HG02623 (cell line): Measurements from ENCODE around the gene WSCD1.

ENCODE experiments used
- ATAC-seq: cut with Tn5 transposase; IDR thresholded peaks from one replicate; pipeline ENCODE4 v1.9.1; 2021; ENCODE audit warnings: moderate library complexity; ENCODE audit not compliant: unreplicated experiment

WSCD1 gene

DNA sequence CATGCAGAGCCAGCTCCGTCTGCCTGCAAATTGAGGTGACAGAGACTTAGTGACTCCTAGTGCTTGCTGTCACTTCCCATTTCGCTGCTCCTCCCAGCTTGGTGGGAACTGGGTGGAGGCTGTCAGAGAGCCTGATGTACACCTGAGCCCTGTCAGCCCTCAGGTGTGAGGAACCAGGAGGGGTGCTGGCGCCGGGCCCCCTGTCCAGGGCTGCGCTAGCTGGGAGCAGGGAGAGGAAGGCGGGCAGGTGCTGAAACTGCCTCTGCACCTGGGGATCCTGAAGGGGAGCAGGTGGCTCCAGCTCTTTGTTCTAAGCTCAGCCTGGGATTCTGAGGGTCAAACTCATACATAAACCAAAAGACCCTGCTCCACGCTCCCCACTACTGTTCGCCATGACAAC, 10.8 kb upstream of the WSCD1 start:
- no peak for ATAC-seq

DNA sequence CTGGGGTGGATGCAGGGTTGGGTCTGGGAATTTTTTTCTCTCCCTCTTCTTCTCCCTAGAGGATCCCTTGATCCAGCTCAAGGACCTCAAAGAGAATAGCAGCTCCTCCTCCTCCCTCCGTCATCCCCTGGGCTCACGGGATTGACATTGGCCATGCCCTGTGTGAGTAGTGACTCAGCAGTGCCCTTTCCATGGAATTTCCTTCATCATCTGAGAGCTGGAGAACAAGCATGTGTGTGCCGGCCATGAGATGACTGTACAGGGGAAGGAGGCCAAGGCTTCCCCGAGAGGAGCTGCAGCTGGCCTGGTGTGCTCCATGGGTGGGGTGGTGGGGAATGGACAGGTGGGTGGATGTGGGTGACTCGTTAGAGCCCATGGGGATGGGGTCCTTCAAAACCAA, 8.9 kb upstream of the WSCD1 start:
- ATAC-seq, result no peak

DNA sequence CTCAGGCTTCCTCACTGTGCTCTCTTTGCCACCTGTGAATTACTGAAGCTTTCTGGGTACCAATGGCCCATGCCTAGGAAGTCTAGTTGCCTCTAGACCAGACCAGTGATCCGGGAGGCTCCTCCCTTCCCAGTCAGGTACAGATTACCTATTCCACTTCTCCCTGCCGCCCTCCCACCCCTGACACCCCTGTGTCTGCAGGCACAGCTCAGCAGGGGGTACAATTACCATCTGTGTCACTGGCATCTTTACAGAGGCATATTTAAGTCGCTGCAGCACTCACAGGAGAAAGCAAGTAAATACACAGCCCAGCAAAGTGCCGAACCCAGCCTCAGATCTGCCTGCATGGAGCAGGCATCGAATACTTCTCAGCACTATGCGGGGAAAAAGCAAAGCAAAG, 5.3 kb upstream of the WSCD1 start:
- ATAC-seq, result no peak

DNA sequence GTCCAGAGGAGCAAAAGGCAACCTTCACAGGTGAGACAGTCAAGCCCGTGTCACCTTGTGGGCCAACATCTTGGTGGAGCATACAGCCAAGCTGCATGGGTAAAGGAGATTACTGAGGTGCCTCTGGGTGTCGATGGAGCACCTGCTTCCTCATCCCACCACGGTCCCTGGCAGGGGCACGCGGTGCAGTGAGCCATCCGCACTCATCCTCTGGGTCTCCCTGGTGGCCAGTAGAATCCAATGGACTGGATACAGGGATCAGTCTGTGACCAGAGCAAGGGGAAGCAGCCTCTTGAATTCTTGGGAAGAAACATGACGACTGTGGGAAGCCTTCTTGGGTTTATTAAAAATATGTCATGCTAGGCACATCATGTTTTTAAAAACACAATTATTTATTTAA, 4.8 kb upstream of the WSCD1 start:
- ATAC-seq, result no peak

DNA sequence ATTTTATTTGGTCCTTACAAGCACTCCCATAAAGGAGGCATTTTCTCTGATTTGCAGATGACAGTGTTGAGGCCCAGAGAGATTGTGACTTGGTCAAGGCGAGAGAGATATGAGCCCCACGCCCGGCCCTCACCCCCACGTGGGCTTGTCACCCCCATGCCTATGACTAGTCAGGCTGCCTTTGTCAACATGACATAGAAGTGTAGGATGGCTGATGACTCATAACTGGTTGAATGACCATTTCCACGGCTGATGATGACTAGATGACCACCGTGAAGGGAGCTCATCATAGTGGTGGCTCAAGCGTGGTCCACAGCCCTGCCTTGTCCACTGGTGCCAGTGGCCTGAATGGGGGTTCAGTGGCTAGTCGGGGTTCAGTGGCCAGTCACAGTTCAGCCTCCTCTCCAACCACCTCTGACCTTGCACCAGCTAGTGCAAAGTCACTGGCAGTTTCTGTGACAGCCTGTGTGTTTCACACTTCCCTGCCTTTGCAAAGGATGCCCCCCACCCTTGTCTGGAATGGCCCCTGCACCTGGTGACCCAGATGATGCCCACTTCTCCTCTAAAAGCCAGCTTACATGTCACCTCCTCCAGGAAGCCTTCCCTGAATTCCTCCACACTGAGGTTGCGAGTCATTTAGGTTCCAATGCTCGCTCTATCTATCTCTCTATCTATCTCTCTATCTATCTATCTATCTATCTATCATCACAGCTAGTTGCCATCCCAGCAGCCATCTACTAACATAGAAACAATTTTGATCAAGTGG, 3.8 kb upstream of the WSCD1 start:
- ATAC-seq, result no peak

DNA sequence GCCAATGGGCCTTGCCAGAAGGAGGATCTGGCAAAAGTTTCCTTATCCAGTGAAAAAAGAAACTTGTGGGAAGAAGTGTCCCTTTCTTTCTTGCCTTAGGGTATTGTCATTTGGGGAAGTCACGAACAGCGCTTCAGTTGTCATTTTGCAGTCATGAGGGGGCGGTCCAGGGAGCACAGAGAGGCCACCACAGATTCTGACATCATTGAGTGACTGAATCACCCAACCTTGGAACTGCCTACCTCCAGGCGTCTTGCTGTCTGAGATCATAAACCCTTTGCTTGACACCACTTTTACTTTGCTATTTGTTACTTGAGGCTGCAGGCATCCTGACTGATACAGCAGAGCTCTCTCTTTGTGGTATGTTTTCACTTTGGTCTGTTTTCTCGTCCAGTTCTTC, 3.1 kb upstream of the WSCD1 start:
- ATAC-seq, result no peak

DNA sequence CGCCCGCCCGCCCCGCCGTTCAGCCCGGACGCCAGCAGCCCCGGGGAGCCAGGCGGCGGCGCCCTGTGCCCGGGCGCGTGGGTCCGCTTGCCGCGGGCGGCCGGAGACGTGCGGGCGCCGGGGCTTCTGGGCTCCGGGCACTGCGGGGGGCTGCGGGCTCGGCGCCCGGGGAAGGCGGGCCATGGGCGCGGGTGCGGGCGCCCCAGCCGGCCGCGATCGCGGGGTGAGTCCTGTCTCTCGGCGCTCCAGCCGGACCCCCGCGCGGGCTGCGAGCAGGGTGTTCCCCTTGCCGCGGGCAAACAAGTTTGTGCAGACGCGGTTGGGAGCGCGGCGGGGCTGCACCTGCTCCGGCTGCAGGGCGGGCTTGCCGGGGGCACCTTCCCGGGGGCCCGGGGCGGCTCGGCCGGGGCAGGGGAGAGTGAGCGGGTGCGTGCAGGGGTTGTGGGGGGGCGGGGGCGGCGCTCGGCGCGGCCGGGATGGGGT, 292 bp downstream of the WSCD1 start:
- no peak for ATAC-seq

DNA sequence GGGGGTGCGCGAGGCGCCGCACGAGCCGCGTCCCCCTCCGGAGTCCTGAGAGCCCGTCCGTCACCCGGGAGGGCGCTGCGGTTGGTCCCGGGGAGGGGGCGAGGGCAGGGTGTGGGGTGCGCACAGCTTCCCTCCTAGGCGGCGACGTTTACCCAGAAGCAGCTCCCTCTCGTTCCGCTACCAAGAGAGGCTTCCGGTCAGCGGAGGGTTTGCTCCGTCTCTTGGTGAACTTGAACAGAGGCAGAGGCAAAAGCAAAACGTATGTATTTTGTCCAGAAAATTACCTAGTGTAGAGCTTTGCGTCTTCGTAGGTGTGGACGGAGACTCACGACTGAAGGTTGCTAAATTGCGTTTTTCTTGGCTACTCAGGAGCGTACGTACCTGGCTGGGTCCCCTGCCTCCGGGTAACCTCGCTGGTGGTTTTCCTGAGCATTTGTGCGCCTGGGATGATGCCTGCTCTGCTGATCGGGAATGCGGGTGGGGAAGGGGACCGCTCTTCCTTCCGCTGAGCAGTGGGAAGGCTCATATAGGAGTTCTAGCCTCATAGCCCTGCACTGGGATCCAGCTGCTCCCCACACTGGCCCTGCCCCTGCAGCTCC, 833 bp downstream of the WSCD1 start:
- no peak for ATAC-seq

DNA sequence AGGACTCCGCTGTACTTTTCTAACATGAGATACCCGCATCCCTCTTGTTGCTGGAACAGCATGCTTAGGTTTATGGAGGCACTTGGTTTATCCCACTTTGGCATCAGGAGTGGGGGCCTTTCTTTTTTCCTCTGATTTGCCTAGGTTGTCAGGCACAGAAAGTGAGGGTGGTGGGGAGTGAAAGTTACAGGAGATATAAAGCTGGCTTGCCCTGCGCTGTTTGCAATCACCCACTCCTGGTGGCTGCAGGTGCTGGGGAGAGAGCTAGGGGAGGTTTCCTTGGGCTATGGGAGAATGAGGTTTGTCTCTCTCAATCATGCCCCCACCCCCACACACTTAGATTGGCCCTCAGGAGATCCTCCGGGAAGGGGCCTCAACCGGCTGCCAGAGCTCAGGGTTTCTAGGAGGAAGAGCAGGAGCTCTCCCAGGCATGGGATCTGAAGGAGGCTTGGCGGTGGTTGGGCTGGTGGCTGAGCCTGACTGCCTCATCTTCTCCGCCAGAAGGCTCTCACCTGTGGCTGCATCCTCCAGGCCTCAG, 1.4 kb downstream of the WSCD1 start:
- no peak for ATAC-seq

DNA sequence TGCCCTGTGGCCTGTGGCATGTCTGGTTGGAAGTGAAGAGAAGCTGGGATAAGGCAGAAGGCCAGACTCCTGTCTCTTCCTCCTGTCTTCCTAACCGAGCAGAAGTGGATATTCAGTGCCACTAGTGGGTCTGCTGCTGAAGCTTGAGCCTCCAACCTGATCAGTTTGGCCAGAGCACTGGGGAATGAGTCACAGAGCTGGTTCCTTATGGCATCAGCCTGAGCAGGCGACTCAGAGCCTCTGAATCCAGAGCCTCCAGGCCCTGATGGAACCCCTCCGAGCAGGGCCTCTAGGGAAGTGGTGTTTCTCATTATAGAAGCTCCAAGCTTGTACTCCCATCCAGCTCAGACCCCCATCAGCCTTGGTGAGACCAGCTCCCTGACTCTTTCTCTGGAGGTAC, 2.0 kb downstream of the WSCD1 start:
- ATAC-seq, result no peak

DNA sequence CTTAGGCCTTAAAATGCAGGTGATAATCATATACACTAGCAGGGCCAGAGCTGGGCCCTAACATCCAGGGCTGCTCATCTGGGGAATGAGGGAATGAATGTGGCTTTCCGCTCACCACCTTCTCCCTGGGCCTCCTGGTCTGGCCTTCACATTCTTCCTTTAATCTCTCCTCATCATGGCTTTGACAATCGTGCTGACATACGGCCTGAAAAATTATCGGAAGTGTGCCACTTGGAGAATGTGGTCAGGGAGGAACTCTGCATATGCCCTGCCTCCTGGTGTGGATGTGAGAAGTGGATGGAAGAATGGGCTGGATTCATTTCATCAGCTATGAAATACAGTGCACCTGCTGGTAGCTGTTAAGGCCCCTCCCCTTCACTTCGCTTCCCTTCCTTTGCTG, 2.4 kb downstream of the WSCD1 start:
- ATAC-seq, result no peak

DNA sequence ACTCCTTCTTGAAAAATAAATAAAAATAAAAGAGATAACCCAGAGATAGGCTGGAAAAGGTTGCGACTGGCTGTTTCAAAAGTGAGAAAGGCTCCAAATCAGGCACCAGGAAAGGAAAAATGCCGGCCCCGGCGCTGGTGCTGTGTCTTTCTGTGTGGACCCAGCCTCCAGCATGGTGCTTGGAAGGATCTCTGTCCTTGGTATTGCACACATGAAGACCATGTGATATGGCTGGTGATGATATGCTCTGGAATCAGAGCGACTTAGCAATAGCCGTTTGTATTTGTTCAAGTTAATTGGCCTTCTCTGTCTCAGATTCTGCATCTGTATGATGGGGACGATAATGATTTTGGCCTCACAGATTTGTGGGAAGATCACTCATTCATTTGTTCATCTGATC, 3.4 kb downstream of the WSCD1 start:
- no peak for ATAC-seq

DNA sequence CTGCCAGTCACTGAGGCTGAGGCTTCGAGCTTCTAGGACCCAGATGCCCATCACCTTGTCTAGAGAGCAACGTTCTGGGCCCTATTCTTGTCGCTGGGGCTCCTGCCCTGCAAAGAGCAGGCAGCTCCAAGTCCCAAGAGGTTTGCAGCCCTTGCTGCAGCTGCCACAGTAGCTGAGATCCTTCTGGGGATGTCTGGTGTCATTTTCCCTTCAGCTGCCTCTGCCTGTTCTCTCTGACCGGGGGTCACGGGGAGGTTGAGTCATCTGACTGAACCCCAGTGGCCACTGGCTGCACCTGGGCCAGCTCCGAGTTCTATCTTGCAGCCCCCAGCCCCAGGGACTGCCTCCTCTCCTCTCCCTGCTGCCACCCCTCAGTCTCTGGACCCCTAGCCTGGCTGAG, 4.9 kb downstream of the WSCD1 start:
- no peak for ATAC-seq

DNA sequence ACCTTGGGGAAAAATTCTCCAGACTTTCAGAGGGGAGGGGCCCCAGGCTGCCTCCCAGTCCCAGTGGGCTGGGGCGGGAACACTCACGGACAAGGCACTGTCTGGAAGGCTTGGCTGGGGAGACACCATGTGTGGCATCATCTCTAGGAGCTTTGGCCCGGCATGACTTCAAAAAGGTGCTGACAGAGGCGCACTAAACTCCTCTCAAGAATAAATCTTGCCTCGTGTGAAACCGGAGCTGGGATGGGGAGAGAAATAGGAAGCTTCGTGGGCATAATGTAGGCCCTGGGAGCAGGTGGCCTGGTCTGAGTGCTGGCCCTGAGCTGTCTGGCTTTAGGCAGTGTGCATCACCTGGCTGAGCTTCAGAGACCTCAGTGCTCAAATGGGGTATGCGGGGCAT, 5.7 kb downstream of the WSCD1 start:
- no peak for ATAC-seq

DNA sequence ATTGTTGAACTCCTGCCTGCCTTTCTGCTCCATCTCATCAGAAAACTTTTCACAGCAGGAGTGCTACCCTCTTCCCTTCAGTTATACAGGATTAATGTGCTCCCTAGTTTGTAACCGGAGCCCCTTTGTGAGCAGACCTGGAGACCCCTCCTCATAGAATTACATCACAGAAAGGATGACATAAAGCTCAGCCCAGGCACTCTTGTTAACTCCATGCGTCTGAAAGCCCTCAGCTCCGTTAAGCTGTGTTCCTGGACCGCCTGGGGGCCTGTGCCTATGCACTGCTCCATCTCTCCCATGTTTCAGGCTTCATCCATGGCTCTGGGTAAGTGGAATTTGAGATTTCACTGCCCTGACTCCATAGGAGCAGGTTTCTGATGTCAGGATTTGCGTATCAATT, 7.6 kb downstream of the WSCD1 start:
- no peak for ATAC-seq

DNA sequence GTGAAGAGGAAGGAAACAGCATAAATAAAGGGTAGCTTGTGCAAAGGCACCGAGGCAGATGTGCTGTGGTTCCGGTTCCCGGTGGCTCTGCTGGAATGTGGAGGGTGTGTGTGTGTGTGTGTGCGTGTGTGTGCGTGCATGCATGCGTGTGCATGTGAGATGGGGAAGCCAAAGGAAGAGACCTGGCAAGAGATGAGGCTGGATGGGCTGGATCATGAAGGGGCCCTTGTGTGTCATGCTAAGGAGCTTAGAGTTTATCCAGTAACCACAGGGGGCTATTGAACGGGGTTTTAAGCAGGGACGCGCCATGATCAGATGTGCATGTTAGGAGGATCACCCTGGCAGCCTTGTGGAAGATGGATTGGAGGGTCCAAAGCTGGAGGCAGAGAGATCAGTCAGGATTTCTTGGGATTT, 8.3 kb downstream of the WSCD1 start:
- ATAC-seq, result no peak

DNA sequence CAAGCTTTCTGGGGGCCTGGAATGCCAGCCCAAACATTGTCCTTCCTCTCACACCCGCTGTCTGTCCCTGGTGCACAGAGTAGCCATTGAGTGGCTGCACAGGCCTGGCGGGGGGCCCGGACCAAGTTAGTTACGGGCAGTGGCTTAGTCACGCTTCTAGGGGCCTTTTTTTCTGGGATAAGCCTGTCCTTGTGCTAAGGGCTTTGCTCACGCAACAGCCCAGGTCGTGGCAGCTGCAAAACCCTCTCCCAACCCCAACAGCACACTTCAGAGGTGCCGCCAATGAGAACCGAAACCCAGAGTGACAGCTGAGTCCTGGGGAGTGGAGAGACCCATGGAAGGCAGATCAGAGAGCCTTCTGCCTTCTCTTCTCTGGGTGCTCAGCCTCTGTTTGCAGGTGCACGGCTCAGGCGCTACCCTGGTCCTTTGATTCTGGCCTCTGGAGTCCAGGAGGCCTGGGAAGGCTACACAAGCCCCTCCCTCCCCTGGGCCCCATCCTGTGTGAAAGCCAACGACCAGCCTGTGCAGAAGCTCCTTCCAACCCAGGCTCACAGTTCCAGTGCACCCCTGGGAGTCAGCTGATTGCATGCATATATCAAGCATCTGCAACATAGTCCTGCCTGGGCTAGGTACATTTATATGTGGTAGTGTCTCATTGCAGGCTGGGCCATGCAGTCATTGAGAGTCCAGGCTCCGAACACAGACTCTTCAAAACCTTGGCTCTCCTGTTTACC, 9.1 kb downstream of the WSCD1 start:
- no peak for ATAC-seq

DNA sequence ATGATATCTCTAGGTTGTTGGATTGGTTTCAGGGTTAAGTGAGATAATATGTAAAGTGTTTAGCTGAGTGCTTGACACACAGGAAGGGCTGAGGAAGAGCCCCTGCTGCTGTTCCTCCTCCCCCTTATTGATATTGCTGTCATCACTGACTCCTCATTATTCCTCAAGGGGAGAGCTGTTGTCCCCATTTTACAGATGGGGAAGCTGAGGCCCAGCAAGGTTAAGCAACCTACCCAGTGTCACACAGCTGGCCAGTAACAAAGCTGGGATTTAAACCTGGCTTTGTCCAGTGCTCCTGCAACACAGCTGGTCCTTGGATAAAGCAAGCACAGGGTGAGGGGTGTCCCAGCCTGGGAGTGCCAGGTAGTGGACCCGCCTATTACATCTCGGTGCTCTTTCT, 9.8 kb downstream of the WSCD1 start:
- no peak for ATAC-seq

DNA sequence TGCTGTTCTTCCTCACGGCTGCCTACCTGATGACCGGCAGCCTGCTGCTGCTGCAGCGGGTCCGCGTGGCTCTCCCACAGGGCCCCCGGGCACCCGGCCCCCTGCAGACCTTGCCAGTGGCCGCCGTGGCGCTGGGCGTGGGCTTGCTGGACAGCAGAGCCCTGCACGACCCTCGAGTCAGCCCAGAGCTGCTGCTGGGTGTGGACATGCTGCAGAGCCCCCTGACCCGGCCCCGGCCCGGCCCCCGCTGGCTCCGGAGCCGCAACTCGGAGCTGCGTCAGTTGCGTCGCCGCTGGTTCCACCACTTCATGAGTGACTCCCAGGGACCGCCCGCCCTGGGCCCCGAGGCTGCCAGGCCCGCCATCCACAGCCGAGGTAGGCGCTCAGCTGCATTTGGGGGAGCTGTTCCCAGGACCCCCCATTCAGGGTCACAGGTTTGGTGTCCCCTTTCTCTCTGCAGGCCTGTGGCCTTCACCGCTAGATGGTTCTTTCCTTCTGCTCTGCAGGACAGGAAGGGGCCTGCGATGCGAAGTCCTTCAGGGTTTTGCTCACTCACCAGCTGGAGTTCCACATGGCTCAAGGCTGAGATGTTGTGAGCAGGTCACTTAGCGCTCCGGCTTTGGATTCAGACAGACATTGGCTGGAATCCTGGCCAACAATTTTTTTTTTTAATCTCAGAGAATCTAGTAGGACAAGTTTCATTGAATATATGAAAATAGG, 10.7 kb downstream of the WSCD1 start:
- no peak for ATAC-seq

DNA sequence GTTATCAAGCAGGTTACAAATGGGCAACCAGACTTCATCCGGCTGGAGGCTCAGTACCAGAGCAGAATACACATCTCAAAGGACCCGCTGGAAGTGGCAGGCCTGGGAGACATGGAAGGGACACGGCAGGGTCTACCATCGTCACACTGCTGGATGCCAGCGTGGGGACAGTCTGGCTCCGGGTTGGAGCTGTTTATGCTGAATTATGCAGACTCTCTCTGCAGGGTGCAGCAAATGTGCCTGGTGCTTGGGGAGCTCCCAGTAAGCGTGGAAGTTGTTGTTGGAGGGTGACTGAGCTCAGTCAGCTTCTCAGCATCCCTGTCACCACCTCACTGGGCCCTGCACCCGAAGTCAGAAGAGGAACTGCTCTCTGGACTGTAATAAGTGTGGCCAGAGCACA, 12.2 kb downstream of the WSCD1 start:
- ATAC-seq, result no peak
